GM19025 (cell line): ENCODE measurements around the gene NAV1.

Experiments used
- ATAC-seq: cut with Tn5 transposase; IDR thresholded peaks from one replicate; pipeline ENCODE4 v1.9.1; 2021; ENCODE audit warnings: mild to moderate bottlenecking, low read depth, moderate library complexity; ENCODE audit not compliant: unreplicated experiment

The NAV1 gene

GRCh38 chr1:201583663-201584062, 44.7 kb downstream of the NAV1 start:
- no peak for ATAC-seq

GRCh38 chr1:201584471-201585092, 45.7 kb downstream of the NAV1 start:
- ATAC-seq = no peak

DNA sequence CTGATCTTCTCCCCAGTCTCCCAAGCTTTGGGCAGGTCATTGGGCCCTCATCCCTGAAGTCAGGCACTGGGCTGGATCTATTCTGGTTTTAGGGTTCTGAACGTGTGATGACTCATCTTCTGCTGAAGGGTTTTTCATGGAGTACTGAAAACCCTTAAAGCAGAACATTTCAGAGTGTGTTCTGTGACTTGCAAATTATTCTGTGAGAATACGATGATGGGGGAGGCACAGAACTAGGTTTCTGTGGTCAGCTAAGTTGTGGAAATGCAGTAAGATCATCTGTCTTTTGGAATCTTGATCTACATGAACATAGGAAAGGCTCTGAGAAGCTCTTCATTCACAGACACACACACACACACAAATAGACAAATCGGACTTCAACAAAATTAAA, 46.2 kb downstream of the NAV1 start:
- no peak for ATAC-seq

DNA sequence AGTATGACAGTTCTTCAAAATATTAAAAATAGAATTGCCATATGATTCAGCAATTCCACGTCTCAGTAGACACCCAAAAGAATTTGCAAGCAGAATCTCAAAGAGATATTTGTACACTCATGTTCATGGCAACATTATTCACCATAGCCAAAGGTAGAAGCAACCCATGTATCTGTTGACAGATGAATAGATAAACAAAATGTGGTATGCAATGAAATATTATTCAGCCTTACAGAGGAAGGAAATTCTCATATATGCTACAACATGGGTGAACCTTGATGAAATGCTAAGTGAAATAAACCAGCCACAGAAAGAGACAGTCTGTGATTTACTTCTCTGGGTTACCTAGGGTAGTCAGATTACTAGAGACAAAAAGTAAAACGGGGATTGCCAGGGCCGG, 47.0 kb downstream of the NAV1 start:
- ATAC-seq = no peak

DNA sequence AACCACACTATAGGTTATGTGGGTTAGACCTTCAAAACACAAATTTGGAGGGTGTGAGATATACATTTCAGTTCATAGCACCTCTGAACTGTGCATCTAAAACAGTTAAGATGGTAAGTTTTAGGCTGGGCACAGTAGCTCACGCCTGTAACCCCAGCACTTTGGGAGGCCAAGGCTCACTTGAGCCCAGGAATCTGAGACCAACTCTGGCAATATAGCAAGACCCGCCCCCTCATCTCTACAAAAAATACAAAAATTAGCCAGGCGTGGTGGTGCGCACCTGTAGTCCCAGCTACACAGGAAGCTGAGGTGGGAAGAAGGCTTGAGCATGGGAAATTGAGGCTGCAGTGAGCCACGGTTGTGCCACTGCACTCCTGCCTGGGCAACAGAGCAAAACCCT, 47.9 kb downstream of the NAV1 start:
- no peak for ATAC-seq

DNA sequence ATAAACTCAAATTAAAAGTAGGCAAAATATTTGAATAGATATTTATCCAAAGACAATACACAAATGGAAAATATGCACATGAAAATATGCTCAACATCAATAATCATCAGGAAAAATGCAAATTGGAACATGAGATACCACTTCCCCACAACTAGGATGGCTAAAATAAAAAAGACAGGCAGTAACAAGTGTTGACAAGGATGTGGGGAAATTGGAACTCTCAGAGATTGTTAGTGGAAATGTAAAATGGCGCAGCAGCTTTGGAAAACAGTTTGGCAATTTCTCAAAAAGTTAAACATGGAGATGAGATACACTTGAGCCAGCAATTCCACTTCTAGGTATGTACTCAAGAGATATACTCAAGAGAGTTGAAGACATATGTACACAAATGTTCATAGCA, 48.8 kb downstream of the NAV1 start:
- no peak for ATAC-seq
